ENCODE measurements around the gene LIPC. TPM values are rescaled to one million over a fixed set of nuclear protein-coding genes. Genes with fewer than 3 reads are reported as not detected.
A peak's percentile ranks its signal among the peaks of the same experiment; 100 is the strongest.

Gene LIPC
- total and polyA plus RNA-seq, 9 of the 15 experiments (the other 6 are each of a cell fraction or from before 2014, with no cell fraction given), result 0.07 to 0.41 (median 0.11) TPM; not detected in 2

GRCh38 chr15:58551764-58552504 lies 120.1 kb downstream of the LIPC start (continued):
- TF ChIP-seq, protein P1, sequence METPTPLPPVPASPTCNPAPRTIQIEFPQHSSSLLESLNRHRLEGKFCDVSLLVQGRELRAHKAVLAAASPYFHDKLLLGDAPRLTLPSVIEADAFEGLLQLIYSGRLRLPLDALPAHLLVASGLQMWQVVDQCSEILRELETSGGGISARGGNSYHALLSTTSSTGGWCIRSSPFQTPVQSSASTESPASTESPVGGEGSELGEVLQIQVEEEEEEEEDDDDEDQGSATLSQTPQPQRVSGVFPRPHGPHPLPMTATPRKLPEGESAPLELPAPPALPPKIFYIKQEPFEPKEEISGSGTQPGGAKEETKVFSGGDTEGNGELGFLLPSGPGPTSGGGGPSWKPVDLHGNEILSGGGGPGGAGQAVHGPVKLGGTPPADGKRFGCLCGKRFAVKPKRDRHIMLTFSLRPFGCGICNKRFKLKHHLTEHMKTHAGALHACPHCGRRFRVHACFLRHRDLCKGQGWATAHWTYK (CRISPR knock-in tag; IDR thresholded peaks at IDR 0.05), result no peak
- TF ChIP-seq NFYB (IDR thresholded peaks at IDR 0.05; ENCODE audit: extremely low read depth, insufficient read length), result no peak
- TF ChIP-seq BACH1 (tag; IDR thresholded peaks at IDR 0.05), result no peak
- TF ChIP-seq, protein P2, sequence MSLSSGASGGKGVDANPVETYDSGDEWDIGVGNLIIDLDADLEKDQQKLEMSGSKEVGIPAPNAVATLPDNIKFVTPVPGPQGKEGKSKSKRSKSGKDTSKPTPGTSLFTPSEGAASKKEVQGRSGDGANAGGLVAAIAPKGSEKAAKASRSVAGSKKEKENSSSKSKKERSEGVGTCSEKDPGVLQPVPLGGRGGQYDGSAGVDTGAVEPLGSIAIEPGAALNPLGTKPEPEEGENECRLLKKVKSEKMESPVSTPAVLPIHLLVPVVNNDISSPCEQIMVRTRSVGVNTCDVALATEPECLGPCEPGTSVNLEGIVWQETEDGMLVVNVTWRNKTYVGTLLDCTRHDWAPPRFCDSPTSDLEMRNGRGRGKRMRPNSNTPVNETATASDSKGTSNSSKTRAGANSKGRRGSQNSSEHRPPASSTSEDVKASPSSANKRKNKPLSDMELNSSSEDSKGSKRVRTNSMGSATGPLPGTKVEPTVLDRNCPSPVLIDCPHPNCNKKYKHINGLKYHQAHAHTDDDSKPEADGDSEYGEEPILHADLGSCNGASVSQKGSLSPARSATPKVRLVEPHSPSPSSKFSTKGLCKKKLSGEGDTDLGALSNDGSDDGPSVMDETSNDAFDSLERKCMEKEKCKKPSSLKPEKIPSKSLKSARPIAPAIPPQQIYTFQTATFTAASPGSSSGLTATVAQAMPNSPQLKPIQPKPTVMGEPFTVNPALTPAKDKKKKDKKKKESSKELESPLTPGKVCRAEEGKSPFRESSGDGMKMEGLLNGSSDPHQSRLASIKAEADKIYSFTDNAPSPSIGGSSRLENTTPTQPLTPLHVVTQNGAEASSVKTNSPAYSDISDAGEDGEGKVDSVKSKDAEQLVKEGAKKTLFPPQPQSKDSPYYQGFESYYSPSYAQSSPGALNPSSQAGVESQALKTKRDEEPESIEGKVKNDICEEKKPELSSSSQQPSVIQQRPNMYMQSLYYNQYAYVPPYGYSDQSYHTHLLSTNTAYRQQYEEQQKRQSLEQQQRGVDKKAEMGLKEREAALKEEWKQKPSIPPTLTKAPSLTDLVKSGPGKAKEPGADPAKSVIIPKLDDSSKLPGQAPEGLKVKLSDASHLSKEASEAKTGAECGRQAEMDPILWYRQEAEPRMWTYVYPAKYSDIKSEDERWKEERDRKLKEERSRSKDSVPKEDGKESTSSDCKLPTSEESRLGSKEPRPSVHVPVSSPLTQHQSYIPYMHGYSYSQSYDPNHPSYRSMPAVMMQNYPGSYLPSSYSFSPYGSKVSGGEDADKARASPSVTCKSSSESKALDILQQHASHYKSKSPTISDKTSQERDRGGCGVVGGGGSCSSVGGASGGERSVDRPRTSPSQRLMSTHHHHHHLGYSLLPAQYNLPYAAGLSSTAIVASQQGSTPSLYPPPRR (CRISPR knock-in tag; IDR thresholded peaks at IDR 0.05; ENCODE audit: borderline replicate concordance), result no peak
- TF ChIP-seq CCAR2 (IDR thresholded peaks at IDR 0.05; ENCODE audit: low read depth, low read length), result no peak
- peak; percentile 19 to 36 for TF ChIP-seq E2F6 (IDR thresholded peaks at IDR 0.05; ENCODE audit: borderline replicate concordance in 1 of 2, extremely low read depth in 1 of 2, insufficient read depth in 1 of 2, insufficient read length in 1 of 2, low read depth in 1 of 2, low read length in 1 of 2, poor library complexity in 1 of 2, severe bottlenecking in 1 of 2)
- TF ChIP-seq ZNF436 (CRISPR knock-in tag; IDR thresholded peaks at IDR 0.05), result no peak
- no peak for TF ChIP-seq MED1 (CRISPR knock-in tag; IDR thresholded peaks at IDR 0.05; ENCODE audit: borderline replicate concordance)
- peak; percentile 71 for TF ChIP-seq JUND (IDR thresholded peaks at IDR 0.05; ENCODE audit: borderline replicate concordance, low read depth, low read length)
- peak; percentile 55; the same call in 1 of the 3 replicates for TF ChIP-seq JUND (tag; IDR thresholded peaks at IDR 0.05; ENCODE audit: borderline replicate concordance, low read depth, low read length)
- no peak for TF ChIP-seq RNF2 (IDR thresholded peaks at IDR 0.05)
- no peak for TF ChIP-seq SIN3B (IDR thresholded peaks at IDR 0.05; ENCODE audit: low read depth)
- no peak for TF ChIP-seq CBX5 (IDR thresholded peaks at IDR 0.05; ENCODE audit: borderline replicate concordance, low read depth)
- peak; percentile 15; the same call in 1 of the 2 replicates for TF ChIP-seq HDAC2 (IDR thresholded peaks at IDR 0.05)
- no peak for TF ChIP-seq YBX1 (IDR thresholded peaks at IDR 0.05)
- TF ChIP-seq THRB (CRISPR knock-in tag; conservative IDR thresholded peaks at IDR 0.05), result no peak
- TF ChIP-seq ZNF780A (CRISPR knock-in tag; IDR thresholded peaks at IDR 0.05), result no peak
- no peak for TF ChIP-seq ETS2 (tag; IDR thresholded peaks at IDR 0.05; ENCODE audit: borderline replicate concordance, poor library complexity, severe bottlenecking)
- TF ChIP-seq ATF7 (IDR thresholded peaks at IDR 0.05), result peak; percentile 28; the same call in 1 of the 2 replicates
- no peak for TF ChIP-seq NCOA6 (IDR thresholded peaks at IDR 0.05)
